Prostate gland (tissue), 2 donors: ENCODE measurements around the gene SLC17A9. TPM values are rescaled to one million over a fixed set of nuclear protein-coding genes. Genes with fewer than 3 reads are reported as not detected.
A peak's percentile ranks its signal among the peaks of the same experiment; 100 is the strongest.

ENCODE experiments used
- DNase-seq: peaks from one replicate; pipeline ENCODE4 v3.0.0-alpha.2; 2019; ENCODE audit warnings: low spot score
- H3K27ac ChIP-seq, 2 donors: fragments of 200-600 bp; sonication (generic); 2 replicates each; pipeline ENCODE4 v1.5.1; 2017 to 2019
- H3K27me3 ChIP-seq: fragments of 200-600 bp; sonication (generic); replicated peaks from 2 replicates; pipeline ENCODE4 v1.5.1; 2019; ENCODE audit not compliant: insufficient read depth
- H3K36me3 ChIP-seq, 2 donors: fragments of 200-600 bp; sonication (generic); 1 replicate in 1 of 2; 2 replicates in 1 of 2; pipeline versions ENCODE4 v1.5.1 to v1.8.1; 2017 to 2019
- H3K4me1 ChIP-seq: fragments of 200-600 bp; sonication (generic); replicated peaks from 2 replicates; pipeline ENCODE4 v1.5.1; 2019
- H3K4me3 ChIP-seq, 2 donors: fragments of 200-600 bp; sonication (generic); 2 replicates each; pipeline ENCODE4 v1.5.1; 2017 to 2019
- H3K9me3 ChIP-seq: fragments of 200-600 bp; sonication (generic); 2 replicates; pipeline ENCODE4 v1.5.1; 2017
- CTCF ChIP-seq, 4 experiments: fragments of 200-600 bp in 2 of 4; fragments of 450-650 bp in 2 of 4; sonication (generic) in 2 of 4; IDR thresholded peaks; 1 replicate in 3 of 4; 2 replicates in 1 of 4; pipeline ENCODE4 v1.5.1; 2016 to 2019; ENCODE audit warnings: antibody characterized with exemption in 4 of 4, mild to moderate bottlenecking in 2 of 4, moderate library complexity in 2 of 4
- POLR2A ChIP-seq: fragments of 450-650 bp; IDR thresholded peaks from one replicate; pipeline ENCODE4 v1.6.1; 2016; ENCODE audit warnings: antibody characterized with exemption, mild to moderate bottlenecking
- POLR2AphosphoS5 ChIP-seq: sonication (generic); formaldehyde crosslinking; IDR thresholded peaks from one replicate; pipeline ENCODE4 v1.6.1; 2017; ENCODE audit warnings: antibody characterized with exemption
- WGBS: methylation state at CpG from one replicate; pipeline ENCODE4 v1.1.5; 2018; 5-methylcytosine and 5-hydroxymethylcytosine counted together
- intact Hi-C: fragments of 100-400 bp; cut with DNase I; formaldehyde crosslinking; loops from one replicate; pipeline ENCODE4 v1.14.2; 2022
- total RNA-seq, 2 donors: library from RNA; depleted of rRNA; stranded (reverse); fragments of >200 nt; gene quantifications; one replicate each; pipeline ENCODE4 v1.1.0, GENCODE V29; 2016

Gene SLC17A9
- total RNA-seq, 2 donors from 2014 or later, result 0.41 to 3.5 TPM

DNA sequence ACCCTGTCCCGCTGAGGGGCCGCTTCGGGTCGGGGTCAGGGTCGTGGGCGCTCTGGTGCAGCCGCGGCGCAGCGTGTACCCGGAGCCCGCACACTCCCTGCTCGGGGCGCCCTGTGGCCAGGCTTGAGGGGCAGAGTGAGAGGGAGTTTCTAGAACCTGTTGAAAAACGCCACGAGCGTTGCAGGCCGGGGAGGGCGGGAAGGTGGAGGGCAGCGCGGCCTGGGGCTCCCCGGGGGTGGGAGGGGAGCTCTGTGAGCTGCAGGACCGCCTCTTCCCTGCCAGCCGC lies 54.8 kb downstream of the SLC17A9 start:
- no peak for DNase-seq
- Histone ChIP-seq H3K4me1 (peaks cover 10% of the 10 kb centered on the region), H3K27me3 (peaks cover 54% of the 10 kb centered on the region), H3K27ac (no peak overlapping the region), H3K36me3 (no peaks in the 10 kb centered on the region), H3K9me3 (no peaks in the 10 kb centered on the region), H3K4me3 (no peak overlapping the region)
- TF ChIP-seq CTCF (IDR thresholded peaks at IDR 0.05), result no peak
- no peak for TF ChIP-seq POLR2A
- intact Hi-C loops, result loop anchor here (5.0 kb wide), 2 partner anchors 105 to 135 kb away; no protein-coding TSS in a partner anchor
- WGBS, result 3% methylated on average over 7 of the region's 24 CpGs

DNA sequence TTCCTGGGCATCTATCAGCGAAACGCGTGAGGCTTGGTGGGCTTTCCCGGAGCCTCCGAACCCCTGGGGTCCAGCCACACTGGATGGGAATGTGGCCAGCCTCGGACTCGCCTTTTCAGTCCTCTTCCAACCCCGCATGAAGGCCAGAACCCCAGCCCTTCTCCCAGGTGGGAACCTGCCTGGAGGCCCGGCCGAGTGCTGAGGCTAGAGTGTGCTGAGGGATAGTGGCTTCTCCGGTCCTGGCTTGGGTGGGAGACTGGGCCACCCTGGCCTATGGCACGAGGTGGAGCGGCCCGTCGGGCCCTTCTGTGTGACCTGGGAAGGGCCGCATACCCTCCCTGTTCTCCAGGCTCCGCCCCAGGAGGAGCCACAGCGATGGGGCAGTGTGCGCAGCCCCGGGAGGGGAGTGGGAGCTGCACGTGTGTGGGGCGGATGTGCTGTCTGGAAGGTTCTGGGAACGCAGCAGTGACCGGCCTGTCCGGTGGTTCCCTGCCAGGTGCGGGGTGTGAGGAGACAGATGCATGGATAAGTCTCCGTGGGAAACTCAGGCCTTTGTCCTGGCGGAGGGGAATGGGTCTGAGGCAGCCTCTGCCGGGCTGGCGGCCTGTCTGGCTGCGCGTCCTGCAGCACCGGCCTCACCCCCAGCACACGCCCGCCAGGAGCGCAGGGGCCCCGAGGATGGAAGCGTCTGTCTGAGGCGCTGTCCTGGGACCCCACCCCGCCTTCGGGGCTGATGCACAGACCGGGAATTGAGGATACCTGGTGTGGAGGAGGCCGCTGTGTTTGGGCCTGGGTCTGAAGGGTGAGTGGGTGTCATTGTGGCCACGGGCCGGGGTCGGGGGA lies 55.4 kb downstream of the SLC17A9 start:
- Histone ChIP-seq H3K27ac (no peak overlapping the region), H3K4me3 (no peak overlapping the region), H3K4me1 (peaks cover 10% of the 10 kb centered on the region), H3K36me3 (no peaks in the 10 kb centered on the region), H3K9me3 (no peaks in the 10 kb centered on the region), H3K27me3 (peaks cover 54% of the 10 kb centered on the region)
- no peak for DNase-seq
- no peak for TF ChIP-seq CTCF (IDR thresholded peaks at IDR 0.05)
- TF ChIP-seq POLR2A, result no peak
- TF ChIP-seq POLR2AphosphoS5, result no peak
- WGBS, result 14% methylated on average over 41 of the region's 46 CpGs
- intact Hi-C loops, result loop anchor here (5.0 kb wide), 2 partner anchors 106 to 136 kb away; no protein-coding TSS in a partner anchor

DNA sequence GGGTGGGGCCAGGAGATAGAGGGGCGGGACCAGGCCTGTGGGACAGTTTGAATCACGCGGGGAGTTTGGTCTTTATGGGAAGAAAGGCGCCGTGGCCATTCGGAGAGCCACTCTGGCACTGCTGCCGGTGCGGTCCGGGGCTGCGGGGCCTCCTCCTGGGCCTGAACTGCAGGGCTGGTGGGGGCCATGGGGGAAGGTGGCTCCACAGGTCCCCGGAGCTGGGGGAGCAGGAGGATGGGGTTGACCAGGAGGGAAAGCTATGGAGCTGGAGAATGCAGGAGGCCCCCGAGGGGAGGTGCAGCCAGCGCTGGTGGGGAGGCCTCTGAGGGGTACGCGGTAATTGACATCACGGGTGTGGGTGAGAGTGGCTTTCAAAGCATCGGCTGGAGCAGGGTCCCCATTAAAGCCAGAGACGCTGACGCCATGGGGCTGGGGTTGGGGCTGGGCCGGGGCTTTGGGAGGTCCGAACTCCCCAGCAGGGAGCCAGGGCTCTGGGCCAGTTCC lies 56.1 kb downstream of the SLC17A9 start:
- TF ChIP-seq POLR2A (no peak), POLR2AphosphoS5 (no peak), CTCF (IDR thresholded peaks at IDR 0.05) (no peak)
- no peak overlapping the region for H3K4me3 ChIP-seq
- intact Hi-C loops, result loop anchor here (1.0 to 5.0 kb wide), 3 partner anchors 36 to 136 kb away; no protein-coding TSS in a partner anchor
- no peak for DNase-seq
- peaks cover 10% of the 10 kb centered on the region for H3K4me1 ChIP-seq
- H3K27ac ChIP-seq, result no peak overlapping the region
- no peaks in the 10 kb centered on the region for H3K9me3 ChIP-seq
- no peaks in the 10 kb centered on the region for H3K36me3 ChIP-seq
- H3K27me3 ChIP-seq, result peaks cover 54% of the 10 kb centered on the region
- 14% methylated on average over 21 of the region's 21 CpGs for WGBS

DNA sequence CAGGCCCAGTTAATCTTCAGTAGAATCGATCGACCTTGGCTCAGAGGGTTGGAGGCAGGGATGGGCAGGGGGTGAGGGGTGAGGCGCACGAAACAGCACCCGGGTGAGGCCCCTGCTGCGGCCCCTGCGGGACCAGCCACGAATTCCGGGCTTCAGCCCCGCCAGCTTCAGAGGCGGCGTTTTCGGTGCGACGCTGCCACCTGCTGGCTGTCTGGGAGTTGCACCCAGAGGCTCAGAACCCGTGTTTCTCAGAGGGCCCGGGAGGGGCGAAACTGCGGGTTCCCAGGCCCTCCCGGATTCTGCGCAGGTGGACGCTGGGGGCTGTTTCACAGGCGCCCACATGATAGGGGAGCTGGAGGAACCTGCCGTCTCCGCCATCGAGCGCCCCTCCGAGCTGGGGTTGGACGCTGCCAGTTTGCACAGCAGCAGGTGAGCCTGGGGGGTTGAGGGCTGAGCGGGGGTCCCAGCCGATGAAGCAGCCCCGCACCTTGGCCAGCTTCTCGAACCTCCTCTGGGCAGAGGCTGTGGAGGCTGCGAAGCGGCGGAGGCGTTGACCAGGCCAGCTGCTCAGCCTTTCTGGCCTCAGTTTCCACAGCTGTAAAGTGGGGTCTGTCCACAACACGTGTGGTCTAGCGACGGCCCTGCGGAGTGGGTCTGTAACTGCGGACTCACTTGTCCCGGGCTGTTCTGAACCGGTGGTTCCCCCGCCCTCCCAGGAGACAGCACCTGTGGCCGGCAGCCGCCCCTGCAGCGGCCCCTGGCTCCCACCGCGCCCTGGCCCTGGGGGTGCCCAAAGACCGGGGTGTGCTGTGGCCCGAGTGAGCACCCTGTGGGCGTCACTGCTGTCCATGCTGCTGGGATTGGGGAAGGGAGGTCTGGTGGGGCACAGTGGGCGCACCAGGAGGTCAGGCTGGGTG lies 56.8 kb downstream of the SLC17A9 start:
- Histone ChIP-seq H3K9me3 (no peaks in the 10 kb centered on the region), H3K4me1 (peaks cover 10% of the 10 kb centered on the region), H3K36me3 (no peaks in the 10 kb centered on the region), H3K27ac (no peak overlapping the region), H3K4me3 (no peak overlapping the region), H3K27me3 (peaks cover 57% of the 10 kb centered on the region)
- intact Hi-C loops, result loop anchor here (1.0 to 5.0 kb wide), 3 partner anchors 37 to 137 kb away; no protein-coding TSS in a partner anchor
- TF ChIP-seq POLR2AphosphoS5 (peak; percentile 31), POLR2A (no peak), CTCF (IDR thresholded peaks at IDR 0.05) (peak; percentile 78 to 97 (median 94))
- peak; percentile 49 for DNase-seq
- 9% methylated on average over 48 of the region's 54 CpGs for WGBS
